NCI-H1092 treated with DMSO at 0.1 percent for 48 hours (cell line): ENCODE data around the gene LGALS7.
"Not testable (repeated sequence)": the region's sequence is repeated elsewhere in the genome, so short reads cannot be mapped to it uniquely, and the experiment has no call there.

Experiments
- DNase-seq: peaks from one replicate; lab custom pipeline; 2025; lab: John Stamatoyannopoulos, UW

Gene LGALS7

GRCh38 chr19:38799104-38799503 lies 25.8 kb upstream of the LGALS7 start:
- DNase-seq: no peak

GRCh38 chr19:38797781-38798180 lies 24.5 kb upstream of the LGALS7 start:
- not testable (repeated sequence) for DNase-seq

GRCh38 chr19:38796154-38796553 lies 22.8 kb upstream of the LGALS7 start:
- no peak for DNase-seq

- DNase-seq: no peak
Observed at GRCh38 chr19:38795549-38795948, 22.2 kb upstream of the LGALS7 start.

GRCh38 chr19:38793671-38794070 lies 20.4 kb upstream of the LGALS7 start:
- DNase-seq: no peak

- no peak for DNase-seq
Observed at GRCh38 chr19:38793177-38793576, 19.9 kb upstream of the LGALS7 start.

- no peak for DNase-seq
Observed at GRCh38 chr19:38792250-38793111, 19.2 kb upstream of the LGALS7 start.

GRCh38 chr19:38791451-38792064 lies 18.2 kb upstream of the LGALS7 start:
- not testable (repeated sequence) for DNase-seq

- DNase-seq: not testable (repeated sequence)
Observed at GRCh38 chr19:38790507-38791403, 17.4 kb upstream of the LGALS7 start.

GRCh38 chr19:38788478-38789243 lies 15.3 kb upstream of the LGALS7 start, which contains the start of gene LGALS7B:
Gene LGALS7B (plus strand): TSS chr19:38789200. CDS start chr19:38789227, 27 bp downstream.
- DNase-seq: no peak

GRCh38 chr19:38786572-38787265 lies 13.4 kb upstream of the LGALS7 start:
- DNase-seq: no peak

- not testable (repeated sequence) for DNase-seq
Observed at GRCh38 chr19:38786061-38786460, 12.7 kb upstream of the LGALS7 start.

- DNase-seq: no peak
Observed at GRCh38 chr19:38785187-38785699, 11.9 kb upstream of the LGALS7 start.

GRCh38 chr19:38784224-38784623 lies 10.9 kb upstream of the LGALS7 start:
- DNase-seq: no peak

GRCh38 chr19:38782212-38782611 lies 8.9 kb upstream of the LGALS7 start:
- not testable (repeated sequence) for DNase-seq

- no peak for DNase-seq
Observed at GRCh38 chr19:38781058-38781457, 7.7 kb upstream of the LGALS7 start.

GRCh38 chr19:38780443-38780842 lies 7.1 kb upstream of the LGALS7 start:
- no peak for DNase-seq

- no peak for DNase-seq
Observed at GRCh38 chr19:38778733-38779132, 5.4 kb upstream of the LGALS7 start.

GRCh38 chr19:38774181-38774950 lies 1.0 kb upstream of the LGALS7 start:
- no peak for DNase-seq

- not testable (repeated sequence) for DNase-seq
Observed at GRCh38 chr19:38771569-38771968, 1.7 kb downstream of the LGALS7 start.
